ENCODE measurements around the gene OLIG2.

GRCh38 chr21:32981096-32981495 is 44.6 kb upstream of the OLIG2 start:
- TF ChIP-seq TAF1 (IDR thresholded peaks at IDR 0.05; ENCODE audit: borderline replicate concordance, low read depth, low read length) (no peak), CTCF (IDR thresholded peaks at IDR 0.05) (no peak), EZH2phosphoT487 (IDR thresholded peaks at IDR 0.05; ENCODE audit: borderline replicate concordance, low read depth) (no peak), NFIC (IDR thresholded peaks at IDR 0.05; ENCODE audit: borderline replicate concordance) (no peak), EP300 (IDR thresholded peaks at IDR 0.05; ENCODE audit: borderline replicate concordance in 1 of 2, low read depth in 1 of 2, low read length in 1 of 2) (no peak), REST (IDR thresholded peaks at IDR 0.05; ENCODE audit: low read depth, low read length) (no peak), FOXJ3 (CRISPR knock-in tag; IDR thresholded peaks at IDR 0.05) (no peak), SIN3A (IDR thresholded peaks at IDR 0.05; ENCODE audit: borderline replicate concordance, low read depth, low read length) (no peak), RFX5 (IDR thresholded peaks at IDR 0.05; ENCODE audit: low read length) (no peak), RXRA (IDR thresholded peaks at IDR 0.05; ENCODE audit: borderline replicate concordance, low read depth) (no peak)
- TF ChIP-seq, protein P1, sequence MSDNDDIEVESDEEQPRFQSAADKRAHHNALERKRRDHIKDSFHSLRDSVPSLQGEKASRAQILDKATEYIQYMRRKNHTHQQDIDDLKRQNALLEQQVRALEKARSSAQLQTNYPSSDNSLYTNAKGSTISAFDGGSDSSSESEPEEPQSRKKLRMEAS (IDR thresholded peaks at IDR 0.05; ENCODE audit: low read depth) = no peak

All from SK-N-SH (cell line).